Osteoblast (primary cell): ENCODE measurements around the gene TM2D3. TPM values are rescaled to one million over a fixed set of nuclear protein-coding genes. Genes with fewer than 3 reads are reported as not detected.
A peak's percentile ranks its signal among the peaks of the same experiment; 100 is the strongest.

ENCODE experiments used
- DNase-seq: peaks from one replicate; pipeline ENCODE4 v3.0.0; 2011; ENCODE audit warnings: low spot score, mixed read lengths; ENCODE audit not compliant: insufficient read length; ENCODE audit errors: missing footprints
- H2AFZ ChIP-seq: 2 replicates; pipeline ENCODE4 v1.6.0; 2011; ENCODE audit warnings: mild to moderate bottlenecking, low read length
- H3K27ac ChIP-seq: 2 replicates; pipeline ENCODE4 v1.5.1; 2011; ENCODE audit warnings: mild to moderate bottlenecking, low read depth, low read length, moderate library complexity
- H3K27me3 ChIP-seq: 2 replicates; pipeline ENCODE4 v1.6.0; 2012; ENCODE audit warnings: mild to moderate bottlenecking, control low read depth, inconsistent platforms, low read length, moderate library complexity; ENCODE audit not compliant: insufficient read depth
- H3K36me3 ChIP-seq: 2 replicates; pipeline ENCODE4 v1.5.1; 2011; ENCODE audit warnings: mild to moderate bottlenecking, low read length, control low read depth, moderate library complexity; ENCODE audit not compliant: insufficient read depth
- H3K4me1 ChIP-seq: 2 replicates; pipeline ENCODE4 v1.5.1; 2011; ENCODE audit warnings: mild to moderate bottlenecking, low read length, control low read depth, moderate library complexity; ENCODE audit not compliant: insufficient read depth
- H3K4me2 ChIP-seq: 2 replicates; pipeline ENCODE4 v1.6.0; 2011; ENCODE audit warnings: mild to moderate bottlenecking, low read length; ENCODE audit not compliant: insufficient read depth
- H3K4me3 ChIP-seq: fragments of 200-600 bp; sonication (generic); 3 replicates; pipeline ENCODE4 v1.5.1; 2012; ENCODE audit warnings: mild to moderate bottlenecking, low read length, inconsistent platforms; ENCODE audit not compliant: insufficient read depth
- H3K79me2 ChIP-seq: 2 replicates; pipeline ENCODE4 v1.6.0; 2012; ENCODE audit warnings: mild to moderate bottlenecking, low read length, control low read depth, inconsistent platforms; ENCODE audit not compliant: insufficient read depth
- H3K9me3 ChIP-seq: 2 replicates; pipeline ENCODE4 v1.5.1; 2011; ENCODE audit warnings: low read depth, low read length, control low read depth
- H4K20me1 ChIP-seq: 2 replicates; pipeline ENCODE4 v1.6.0; 2012; ENCODE audit warnings: mild to moderate bottlenecking, low read length, control low read depth; ENCODE audit not compliant: insufficient read depth
- total RNA-seq: library from RNA; depleted of rRNA; stranded (reverse); fragments of >200 nt; gene quantifications from 2 replicates; pipeline ENCODE4 v1.2.3, GENCODE V29; 2012
- TF ChIP-seq, protein P1 (sequence below): IDR thresholded peaks from 2 replicates; pipeline ENCODE4 v1.5.1; 2011; ENCODE audit warnings: mild to moderate bottlenecking, low read depth, low read length, moderate library complexity; ENCODE audit errors: extremely low read depth

The TM2D3 gene
- total RNA-seq, 1 donor, result 32.6 TPM

GRCh38 chr15:101607108-101607507 is 45.1 kb downstream of the TM2D3 start:
- Histone ChIP-seq H3K4me3 (no peak overlapping the region), H3K4me1 (no peaks in the 10 kb centered on the region), H4K20me1 (no peaks in the 10 kb centered on the region), H3K27ac (no peak overlapping the region), H2AFZ (no peak overlapping the region), H3K4me2 (no peak overlapping the region), H3K79me2 (no peaks in the 10 kb centered on the region), H3K9me3 (no peaks in the 10 kb centered on the region), H3K36me3 (no peaks in the 10 kb centered on the region), H3K27me3 (no peaks in the 10 kb centered on the region)
- peak; percentile 5 for DNase-seq
- TF ChIP-seq, protein P1, sequence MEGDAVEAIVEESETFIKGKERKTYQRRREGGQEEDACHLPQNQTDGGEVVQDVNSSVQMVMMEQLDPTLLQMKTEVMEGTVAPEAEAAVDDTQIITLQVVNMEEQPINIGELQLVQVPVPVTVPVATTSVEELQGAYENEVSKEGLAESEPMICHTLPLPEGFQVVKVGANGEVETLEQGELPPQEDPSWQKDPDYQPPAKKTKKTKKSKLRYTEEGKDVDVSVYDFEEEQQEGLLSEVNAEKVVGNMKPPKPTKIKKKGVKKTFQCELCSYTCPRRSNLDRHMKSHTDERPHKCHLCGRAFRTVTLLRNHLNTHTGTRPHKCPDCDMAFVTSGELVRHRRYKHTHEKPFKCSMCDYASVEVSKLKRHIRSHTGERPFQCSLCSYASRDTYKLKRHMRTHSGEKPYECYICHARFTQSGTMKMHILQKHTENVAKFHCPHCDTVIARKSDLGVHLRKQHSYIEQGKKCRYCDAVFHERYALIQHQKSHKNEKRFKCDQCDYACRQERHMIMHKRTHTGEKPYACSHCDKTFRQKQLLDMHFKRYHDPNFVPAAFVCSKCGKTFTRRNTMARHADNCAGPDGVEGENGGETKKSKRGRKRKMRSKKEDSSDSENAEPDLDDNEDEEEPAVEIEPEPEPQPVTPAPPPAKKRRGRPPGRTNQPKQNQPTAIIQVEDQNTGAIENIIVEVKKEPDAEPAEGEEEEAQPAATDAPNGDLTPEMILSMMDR, result no peak

GRCh38 chr15:101604124-101604874 is 47.9 kb downstream of the TM2D3 start:
- H3K9me3 ChIP-seq, result no peaks in the 10 kb centered on the region
- H3K79me2 ChIP-seq, result no peaks in the 10 kb centered on the region
- TF ChIP-seq, protein P1, result no peak
- H2AFZ ChIP-seq, result no peak overlapping the region
- no peaks in the 10 kb centered on the region for H3K4me1 ChIP-seq
- H3K27me3 ChIP-seq, result no peaks in the 10 kb centered on the region
- no peaks in the 10 kb centered on the region for H3K36me3 ChIP-seq
- DNase-seq, result peak; percentile 65
- no peak overlapping the region for H3K27ac ChIP-seq
- no peak overlapping the region for H3K4me3 ChIP-seq
- H3K4me2 ChIP-seq, result no peak overlapping the region
- H4K20me1 ChIP-seq, result no peaks in the 10 kb centered on the region

- no peak for DNase-seq
- H3K27ac ChIP-seq, result no peak overlapping the region
- no peaks in the 10 kb centered on the region for H3K9me3 ChIP-seq
- no peak overlapping the region for H2AFZ ChIP-seq
- no peaks in the 10 kb centered on the region for H3K4me1 ChIP-seq
- no peaks in the 10 kb centered on the region for H3K79me2 ChIP-seq
- H4K20me1 ChIP-seq, result no peaks in the 10 kb centered on the region
- TF ChIP-seq, protein P1, result no peak
- no peak overlapping the region for H3K4me2 ChIP-seq
- H3K4me3 ChIP-seq, result no peak overlapping the region
- H3K36me3 ChIP-seq, result no peaks in the 10 kb centered on the region
- no peaks in the 10 kb centered on the region for H3K27me3 ChIP-seq
Measured at GRCh38 chr15:101602801-101603200, 49.4 kb downstream of the TM2D3 start.

- DNase-seq, result no peak
- no peaks in the 10 kb centered on the region for H3K9me3 ChIP-seq
- H3K27me3 ChIP-seq, result no peaks in the 10 kb centered on the region
- H3K4me3 ChIP-seq, result no peak overlapping the region
- no peak overlapping the region for H2AFZ ChIP-seq
- no peaks in the 10 kb centered on the region for H4K20me1 ChIP-seq
- H3K4me1 ChIP-seq, result no peaks in the 10 kb centered on the region
- H3K27ac ChIP-seq, result no peak overlapping the region
- no peak overlapping the region for H3K4me2 ChIP-seq
- no peaks in the 10 kb centered on the region for H3K36me3 ChIP-seq
- TF ChIP-seq, protein P1, result no peak
- H3K79me2 ChIP-seq, result no peaks in the 10 kb centered on the region
Measured at GRCh38 chr15:101600035-101600434, 52.1 kb downstream of the TM2D3 start.
